ENCODE measurements around the gene CEP104. TPM values are rescaled to one million over a fixed set of nuclear protein-coding genes. Genes with fewer than 3 reads are reported as not detected.

The CEP104 gene
- total and polyA plus RNA-seq, 9 of the 15 experiments (the other 6 are each of a cell fraction or from before 2014, with no cell fraction given): 11.2 to 63.4 (median 42.6) TPM

DNA sequence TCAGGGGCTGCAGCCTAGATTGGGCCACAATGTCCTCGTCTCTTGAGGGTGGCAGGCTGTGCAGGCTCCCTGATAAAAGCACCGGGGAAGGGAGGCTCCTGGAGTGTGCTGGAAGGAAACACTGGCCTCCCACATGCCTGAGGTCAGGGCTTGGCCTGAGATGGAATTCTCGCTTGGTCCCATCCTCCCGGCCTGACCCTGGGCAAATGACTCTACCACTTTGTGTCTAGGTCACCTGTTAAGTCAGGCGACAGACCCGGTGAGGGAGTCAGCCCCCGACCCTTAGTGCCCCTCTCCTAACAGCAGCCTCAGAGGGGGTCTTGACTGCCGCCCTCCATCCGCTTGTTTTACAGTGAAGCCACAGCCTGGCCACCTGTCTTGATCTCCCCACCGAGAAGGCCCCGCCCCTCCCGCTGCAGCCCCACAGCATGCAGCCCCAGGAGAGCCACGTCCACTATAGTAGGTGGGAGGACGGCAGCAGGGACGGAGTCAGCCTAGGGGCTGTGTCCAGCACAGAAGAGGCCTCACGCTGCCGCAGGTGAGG lies 82.0 kb downstream of the CEP104 start (continued):
- peak; percentile 34; the same call in 1 of the 2 replicates for TF ChIP-seq ZNF431 (CRISPR knock-in tag; IDR thresholded peaks at IDR 0.05)
- TF ChIP-seq YBX1 (IDR thresholded peaks at IDR 0.05): no peak
- TF ChIP-seq HNRNPL (IDR thresholded peaks at IDR 0.05; ENCODE audit: low read depth, low read length): no peak
- peak; percentile 89 for TF ChIP-seq TBL1XR1 (IDR thresholded peaks at IDR 0.05; ENCODE audit: low read length in 2 of 2)
- no peak for TF ChIP-seq ZNF830 (CRISPR knock-in tag; IDR thresholded peaks at IDR 0.05)
- TF ChIP-seq ZNF212 (CRISPR knock-in tag; IDR thresholded peaks at IDR 0.05): no peak
- TF ChIP-seq KLF16 (IDR thresholded peaks at IDR 0.05): peak; percentile 96
- no peak for TF ChIP-seq SIX5 (IDR thresholded peaks at IDR 0.05; ENCODE audit: borderline replicate concordance in 1 of 2, insufficient read depth in 1 of 2, low read depth in 1 of 2, low read length in 2 of 2)
- TF ChIP-seq MBD2 (IDR thresholded peaks at IDR 0.05; ENCODE audit: borderline replicate concordance, low read depth): peak; percentile 80
- TF ChIP-seq NR2C2 (CRISPR knock-in tag; IDR thresholded peaks at IDR 0.05): no peak
- peak; percentile 47; the same call in 1 of the 2 replicates for TF ChIP-seq NR2C2 (tag; IDR thresholded peaks at IDR 0.05)
- TF ChIP-seq NFYB (IDR thresholded peaks at IDR 0.05; ENCODE audit: extremely low read depth, insufficient read length): no peak
- no peak for TF ChIP-seq RBM34 (IDR thresholded peaks at IDR 0.05; ENCODE audit: borderline replicate concordance, insufficient read depth, low read length)
- no peak for TF ChIP-seq ZC3H8 (IDR thresholded peaks at IDR 0.05)
- TF ChIP-seq, protein P1, sequence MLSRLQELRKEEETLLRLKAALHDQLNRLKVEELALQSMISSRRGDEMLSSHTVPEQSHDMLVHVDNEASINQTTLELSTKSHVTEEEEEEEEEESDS (CRISPR knock-in tag; IDR thresholded peaks at IDR 0.05): no peak
- peak; percentile 9 for TF ChIP-seq BRD9 (IDR thresholded peaks at IDR 0.05; ENCODE audit: low read depth, partially characterized antibody)
- TF ChIP-seq, protein P2, sequence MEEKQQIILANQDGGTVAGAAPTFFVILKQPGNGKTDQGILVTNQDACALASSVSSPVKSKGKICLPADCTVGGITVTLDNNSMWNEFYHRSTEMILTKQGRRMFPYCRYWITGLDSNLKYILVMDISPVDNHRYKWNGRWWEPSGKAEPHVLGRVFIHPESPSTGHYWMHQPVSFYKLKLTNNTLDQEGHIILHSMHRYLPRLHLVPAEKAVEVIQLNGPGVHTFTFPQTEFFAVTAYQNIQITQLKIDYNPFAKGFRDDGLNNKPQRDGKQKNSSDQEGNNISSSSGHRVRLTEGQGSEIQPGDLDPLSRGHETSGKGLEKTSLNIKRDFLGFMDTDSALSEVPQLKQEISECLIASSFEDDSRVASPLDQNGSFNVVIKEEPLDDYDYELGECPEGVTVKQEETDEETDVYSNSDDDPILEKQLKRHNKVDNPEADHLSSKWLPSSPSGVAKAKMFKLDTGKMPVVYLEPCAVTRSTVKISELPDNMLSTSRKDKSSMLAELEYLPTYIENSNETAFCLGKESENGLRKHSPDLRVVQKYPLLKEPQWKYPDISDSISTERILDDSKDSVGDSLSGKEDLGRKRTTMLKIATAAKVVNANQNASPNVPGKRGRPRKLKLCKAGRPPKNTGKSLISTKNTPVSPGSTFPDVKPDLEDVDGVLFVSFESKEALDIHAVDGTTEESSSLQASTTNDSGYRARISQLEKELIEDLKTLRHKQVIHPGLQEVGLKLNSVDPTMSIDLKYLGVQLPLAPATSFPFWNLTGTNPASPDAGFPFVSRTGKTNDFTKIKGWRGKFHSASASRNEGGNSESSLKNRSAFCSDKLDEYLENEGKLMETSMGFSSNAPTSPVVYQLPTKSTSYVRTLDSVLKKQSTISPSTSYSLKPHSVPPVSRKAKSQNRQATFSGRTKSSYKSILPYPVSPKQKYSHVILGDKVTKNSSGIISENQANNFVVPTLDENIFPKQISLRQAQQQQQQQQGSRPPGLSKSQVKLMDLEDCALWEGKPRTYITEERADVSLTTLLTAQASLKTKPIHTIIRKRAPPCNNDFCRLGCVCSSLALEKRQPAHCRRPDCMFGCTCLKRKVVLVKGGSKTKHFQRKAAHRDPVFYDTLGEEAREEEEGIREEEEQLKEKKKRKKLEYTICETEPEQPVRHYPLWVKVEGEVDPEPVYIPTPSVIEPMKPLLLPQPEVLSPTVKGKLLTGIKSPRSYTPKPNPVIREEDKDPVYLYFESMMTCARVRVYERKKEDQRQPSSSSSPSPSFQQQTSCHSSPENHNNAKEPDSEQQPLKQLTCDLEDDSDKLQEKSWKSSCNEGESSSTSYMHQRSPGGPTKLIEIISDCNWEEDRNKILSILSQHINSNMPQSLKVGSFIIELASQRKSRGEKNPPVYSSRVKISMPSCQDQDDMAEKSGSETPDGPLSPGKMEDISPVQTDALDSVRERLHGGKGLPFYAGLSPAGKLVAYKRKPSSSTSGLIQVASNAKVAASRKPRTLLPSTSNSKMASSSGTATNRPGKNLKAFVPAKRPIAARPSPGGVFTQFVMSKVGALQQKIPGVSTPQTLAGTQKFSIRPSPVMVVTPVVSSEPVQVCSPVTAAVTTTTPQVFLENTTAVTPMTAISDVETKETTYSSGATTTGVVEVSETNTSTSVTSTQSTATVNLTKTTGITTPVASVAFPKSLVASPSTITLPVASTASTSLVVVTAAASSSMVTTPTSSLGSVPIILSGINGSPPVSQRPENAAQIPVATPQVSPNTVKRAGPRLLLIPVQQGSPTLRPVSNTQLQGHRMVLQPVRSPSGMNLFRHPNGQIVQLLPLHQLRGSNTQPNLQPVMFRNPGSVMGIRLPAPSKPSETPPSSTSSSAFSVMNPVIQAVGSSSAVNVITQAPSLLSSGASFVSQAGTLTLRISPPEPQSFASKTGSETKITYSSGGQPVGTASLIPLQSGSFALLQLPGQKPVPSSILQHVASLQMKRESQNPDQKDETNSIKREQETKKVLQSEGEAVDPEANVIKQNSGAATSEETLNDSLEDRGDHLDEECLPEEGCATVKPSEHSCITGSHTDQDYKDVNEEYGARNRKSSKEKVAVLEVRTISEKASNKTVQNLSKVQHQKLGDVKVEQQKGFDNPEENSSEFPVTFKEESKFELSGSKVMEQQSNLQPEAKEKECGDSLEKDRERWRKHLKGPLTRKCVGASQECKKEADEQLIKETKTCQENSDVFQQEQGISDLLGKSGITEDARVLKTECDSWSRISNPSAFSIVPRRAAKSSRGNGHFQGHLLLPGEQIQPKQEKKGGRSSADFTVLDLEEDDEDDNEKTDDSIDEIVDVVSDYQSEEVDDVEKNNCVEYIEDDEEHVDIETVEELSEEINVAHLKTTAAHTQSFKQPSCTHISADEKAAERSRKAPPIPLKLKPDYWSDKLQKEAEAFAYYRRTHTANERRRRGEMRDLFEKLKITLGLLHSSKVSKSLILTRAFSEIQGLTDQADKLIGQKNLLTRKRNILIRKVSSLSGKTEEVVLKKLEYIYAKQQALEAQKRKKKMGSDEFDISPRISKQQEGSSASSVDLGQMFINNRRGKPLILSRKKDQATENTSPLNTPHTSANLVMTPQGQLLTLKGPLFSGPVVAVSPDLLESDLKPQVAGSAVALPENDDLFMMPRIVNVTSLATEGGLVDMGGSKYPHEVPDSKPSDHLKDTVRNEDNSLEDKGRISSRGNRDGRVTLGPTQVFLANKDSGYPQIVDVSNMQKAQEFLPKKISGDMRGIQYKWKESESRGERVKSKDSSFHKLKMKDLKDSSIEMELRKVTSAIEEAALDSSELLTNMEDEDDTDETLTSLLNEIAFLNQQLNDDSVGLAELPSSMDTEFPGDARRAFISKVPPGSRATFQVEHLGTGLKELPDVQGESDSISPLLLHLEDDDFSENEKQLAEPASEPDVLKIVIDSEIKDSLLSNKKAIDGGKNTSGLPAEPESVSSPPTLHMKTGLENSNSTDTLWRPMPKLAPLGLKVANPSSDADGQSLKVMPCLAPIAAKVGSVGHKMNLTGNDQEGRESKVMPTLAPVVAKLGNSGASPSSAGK (IDR thresholded peaks at IDR 0.05): peak; percentile 82
